Liver (tissue), 3 donors: ENCODE data around the gene MICOS13.
"Not testable (repeated sequence)": the region's sequence is repeated elsewhere in the genome, so short reads cannot be mapped to it uniquely, and the experiment has no call there.

Experiments used
- EGR1 ChIP-seq, 2 donors: IDR thresholded peaks; 2 replicates each; pipeline ENCODE4 v1.6.1; 2016 to 2018; ENCODE audit warnings: antibody characterized with exemption in 2 of 2, low read depth in 2 of 2
- FOXA1 ChIP-seq: IDR thresholded peaks from 2 replicates; pipeline ENCODE4 v1.6.1; 2016; ENCODE audit warnings: antibody characterized with exemption
- GABPA ChIP-seq, 2 donors: IDR thresholded peaks in 1 of 2; conservative IDR thresholded peaks in 1 of 2; 2 replicates each; pipeline ENCODE4 v1.6.1; 2016; ENCODE audit warnings: antibody characterized with exemption in 2 of 2, mild to moderate bottlenecking in 1 of 2, moderate library complexity in 1 of 2
- JUND ChIP-seq, 2 donors: IDR thresholded peaks; 2 replicates each; pipeline ENCODE4 v1.6.1; 2016; ENCODE audit warnings: antibody characterized with exemption in 2 of 2
- NR2F2 ChIP-seq: IDR thresholded peaks from 2 replicates; pipeline ENCODE4 v1.6.1; 2016; ENCODE audit warnings: antibody characterized with exemption
- RAD21 ChIP-seq, 2 donors: IDR thresholded peaks; 2 replicates each; pipeline ENCODE4 v1.6.1; 2016; ENCODE audit warnings: antibody characterized with exemption in 2 of 2, mild to moderate bottlenecking in 2 of 2
- RXRA ChIP-seq, 2 donors: IDR thresholded peaks; 2 replicates each; pipeline ENCODE4 v1.6.1; 2017 to 2018; ENCODE audit warnings: antibody characterized with exemption in 2 of 2, mild to moderate bottlenecking in 1 of 2
- TAF1 ChIP-seq: conservative IDR thresholded peaks from 2 replicates; pipeline ENCODE4 v1.6.1; 2016; ENCODE audit warnings: antibody characterized with exemption, mild to moderate bottlenecking
- TF ChIP-seq, protein P1 (sequence below): fragments of 150-350 bp; IDR thresholded peaks from 2 replicates; pipeline ENCODE4 v1.5.1; 2017; ENCODE audit warnings: improper control_type of control experiment, low read depth, low read length; ENCODE audit not compliant: missing input control
- TF ChIP-seq, protein P2 (sequence below): IDR thresholded peaks from 2 replicates; pipeline ENCODE4 v1.6.1; 2016; ENCODE audit warnings: antibody characterized with exemption, mild to moderate bottlenecking
- TF ChIP-seq, protein P3 (sequence below): IDR thresholded peaks from 2 replicates; pipeline ENCODE4 v1.6.1; 2016; ENCODE audit warnings: antibody characterized with exemption
- donor health status: healthy.
- donor health status: healthy.

DNA sequence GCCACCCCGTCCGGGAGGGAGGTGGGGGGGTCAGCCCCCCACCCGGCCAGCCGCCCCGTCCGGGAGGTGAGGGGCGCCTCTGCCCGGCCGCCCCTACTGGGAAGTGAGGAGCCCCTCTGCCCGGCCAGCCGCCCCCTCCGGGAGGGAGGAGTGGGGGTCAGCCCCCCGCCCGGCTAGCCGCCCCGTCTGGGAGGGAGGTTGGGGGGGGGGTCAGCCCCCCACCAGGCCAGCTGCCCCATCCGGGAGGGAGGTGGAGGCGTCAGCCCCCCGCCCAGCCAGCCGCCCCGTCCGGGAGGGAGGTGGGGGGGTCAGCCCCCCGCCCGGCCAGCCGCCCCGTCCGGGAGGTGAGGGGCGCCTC is 21.7 kb upstream of the MICOS13 start:
- TF ChIP-seq, protein P1, sequence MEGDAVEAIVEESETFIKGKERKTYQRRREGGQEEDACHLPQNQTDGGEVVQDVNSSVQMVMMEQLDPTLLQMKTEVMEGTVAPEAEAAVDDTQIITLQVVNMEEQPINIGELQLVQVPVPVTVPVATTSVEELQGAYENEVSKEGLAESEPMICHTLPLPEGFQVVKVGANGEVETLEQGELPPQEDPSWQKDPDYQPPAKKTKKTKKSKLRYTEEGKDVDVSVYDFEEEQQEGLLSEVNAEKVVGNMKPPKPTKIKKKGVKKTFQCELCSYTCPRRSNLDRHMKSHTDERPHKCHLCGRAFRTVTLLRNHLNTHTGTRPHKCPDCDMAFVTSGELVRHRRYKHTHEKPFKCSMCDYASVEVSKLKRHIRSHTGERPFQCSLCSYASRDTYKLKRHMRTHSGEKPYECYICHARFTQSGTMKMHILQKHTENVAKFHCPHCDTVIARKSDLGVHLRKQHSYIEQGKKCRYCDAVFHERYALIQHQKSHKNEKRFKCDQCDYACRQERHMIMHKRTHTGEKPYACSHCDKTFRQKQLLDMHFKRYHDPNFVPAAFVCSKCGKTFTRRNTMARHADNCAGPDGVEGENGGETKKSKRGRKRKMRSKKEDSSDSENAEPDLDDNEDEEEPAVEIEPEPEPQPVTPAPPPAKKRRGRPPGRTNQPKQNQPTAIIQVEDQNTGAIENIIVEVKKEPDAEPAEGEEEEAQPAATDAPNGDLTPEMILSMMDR = not testable (repeated sequence)
- TF ChIP-seq, protein P2, sequence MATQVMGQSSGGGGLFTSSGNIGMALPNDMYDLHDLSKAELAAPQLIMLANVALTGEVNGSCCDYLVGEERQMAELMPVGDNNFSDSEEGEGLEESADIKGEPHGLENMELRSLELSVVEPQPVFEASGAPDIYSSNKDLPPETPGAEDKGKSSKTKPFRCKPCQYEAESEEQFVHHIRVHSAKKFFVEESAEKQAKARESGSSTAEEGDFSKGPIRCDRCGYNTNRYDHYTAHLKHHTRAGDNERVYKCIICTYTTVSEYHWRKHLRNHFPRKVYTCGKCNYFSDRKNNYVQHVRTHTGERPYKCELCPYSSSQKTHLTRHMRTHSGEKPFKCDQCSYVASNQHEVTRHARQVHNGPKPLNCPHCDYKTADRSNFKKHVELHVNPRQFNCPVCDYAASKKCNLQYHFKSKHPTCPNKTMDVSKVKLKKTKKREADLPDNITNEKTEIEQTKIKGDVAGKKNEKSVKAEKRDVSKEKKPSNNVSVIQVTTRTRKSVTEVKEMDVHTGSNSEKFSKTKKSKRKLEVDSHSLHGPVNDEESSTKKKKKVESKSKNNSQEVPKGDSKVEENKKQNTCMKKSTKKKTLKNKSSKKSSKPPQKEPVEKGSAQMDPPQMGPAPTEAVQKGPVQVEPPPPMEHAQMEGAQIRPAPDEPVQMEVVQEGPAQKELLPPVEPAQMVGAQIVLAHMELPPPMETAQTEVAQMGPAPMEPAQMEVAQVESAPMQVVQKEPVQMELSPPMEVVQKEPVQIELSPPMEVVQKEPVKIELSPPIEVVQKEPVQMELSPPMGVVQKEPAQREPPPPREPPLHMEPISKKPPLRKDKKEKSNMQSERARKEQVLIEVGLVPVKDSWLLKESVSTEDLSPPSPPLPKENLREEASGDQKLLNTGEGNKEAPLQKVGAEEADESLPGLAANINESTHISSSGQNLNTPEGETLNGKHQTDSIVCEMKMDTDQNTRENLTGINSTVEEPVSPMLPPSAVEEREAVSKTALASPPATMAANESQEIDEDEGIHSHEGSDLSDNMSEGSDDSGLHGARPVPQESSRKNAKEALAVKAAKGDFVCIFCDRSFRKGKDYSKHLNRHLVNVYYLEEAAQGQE = not testable (repeated sequence)
- not testable (repeated sequence) for TF ChIP-seq TAF1; JUND (IDR thresholded peaks at IDR 0.05); FOXA1; RXRA (IDR thresholded peaks at IDR 0.05); NR2F2; RAD21 (IDR thresholded peaks at IDR 0.05); GABPA (IDR thresholded peaks at IDR 0.05 in 1 of 2, conservative IDR thresholded peaks at IDR 0.05 in 1 of 2); EGR1 (IDR thresholded peaks at IDR 0.05; ENCODE audit: low read depth in 2 of 2)
- TF ChIP-seq, protein P3, sequence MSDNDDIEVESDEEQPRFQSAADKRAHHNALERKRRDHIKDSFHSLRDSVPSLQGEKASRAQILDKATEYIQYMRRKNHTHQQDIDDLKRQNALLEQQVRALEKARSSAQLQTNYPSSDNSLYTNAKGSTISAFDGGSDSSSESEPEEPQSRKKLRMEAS = not testable (repeated sequence)
